Measurements from ENCODE around the gene IL11. TPM values are rescaled to one million over a fixed set of nuclear protein-coding genes. Genes with fewer than 3 reads are reported as not detected.
A peak's percentile ranks its signal among the peaks of the same experiment; 100 is the strongest.

IL11 gene
- total and polyA plus RNA-seq, 2 of the 13 experiments (the other 11 are each of a cell fraction or from before 2014, with no cell fraction given): 2.5 to 2.9 TPM

DNA sequence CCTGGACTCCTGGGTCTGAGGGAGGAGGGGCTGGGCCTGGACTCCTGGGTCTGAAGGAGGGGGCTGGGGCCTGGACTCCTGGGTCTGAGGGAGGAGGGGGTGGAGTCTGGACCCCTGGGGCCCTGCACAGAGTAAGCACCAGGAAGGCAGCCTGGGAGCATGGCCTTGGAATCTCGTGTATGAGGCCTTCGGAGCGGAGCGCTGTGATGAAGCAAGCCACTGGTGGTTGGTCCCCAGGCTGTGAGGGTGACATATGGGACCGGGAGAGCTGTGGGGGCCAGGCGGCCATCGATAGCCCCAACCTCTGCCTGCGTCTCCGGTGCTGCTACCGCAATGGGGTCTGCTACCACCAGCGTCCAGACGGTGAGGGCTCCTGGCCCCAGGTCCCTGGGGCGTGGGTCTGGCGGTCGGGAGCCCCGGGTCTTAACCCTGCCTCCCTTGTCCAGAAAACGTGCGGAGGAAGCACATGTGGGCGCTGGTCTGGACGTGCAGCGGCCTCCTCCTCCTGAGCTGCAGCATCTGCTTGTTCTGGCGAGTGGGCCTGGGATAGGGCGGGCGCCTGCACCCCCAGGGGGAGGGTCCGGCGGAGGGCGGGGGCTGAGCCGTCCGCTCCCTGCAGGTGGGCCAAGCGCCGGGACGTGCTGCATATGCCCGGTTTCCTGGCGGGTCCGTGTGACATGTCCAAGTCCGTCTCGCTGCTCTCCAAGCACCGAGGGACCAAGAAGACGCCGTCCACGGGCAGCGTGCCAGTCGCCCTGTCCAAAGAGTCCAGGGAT, 7.3 kb upstream of the IL11 start (continued):
- TF ChIP-seq, protein P1, sequence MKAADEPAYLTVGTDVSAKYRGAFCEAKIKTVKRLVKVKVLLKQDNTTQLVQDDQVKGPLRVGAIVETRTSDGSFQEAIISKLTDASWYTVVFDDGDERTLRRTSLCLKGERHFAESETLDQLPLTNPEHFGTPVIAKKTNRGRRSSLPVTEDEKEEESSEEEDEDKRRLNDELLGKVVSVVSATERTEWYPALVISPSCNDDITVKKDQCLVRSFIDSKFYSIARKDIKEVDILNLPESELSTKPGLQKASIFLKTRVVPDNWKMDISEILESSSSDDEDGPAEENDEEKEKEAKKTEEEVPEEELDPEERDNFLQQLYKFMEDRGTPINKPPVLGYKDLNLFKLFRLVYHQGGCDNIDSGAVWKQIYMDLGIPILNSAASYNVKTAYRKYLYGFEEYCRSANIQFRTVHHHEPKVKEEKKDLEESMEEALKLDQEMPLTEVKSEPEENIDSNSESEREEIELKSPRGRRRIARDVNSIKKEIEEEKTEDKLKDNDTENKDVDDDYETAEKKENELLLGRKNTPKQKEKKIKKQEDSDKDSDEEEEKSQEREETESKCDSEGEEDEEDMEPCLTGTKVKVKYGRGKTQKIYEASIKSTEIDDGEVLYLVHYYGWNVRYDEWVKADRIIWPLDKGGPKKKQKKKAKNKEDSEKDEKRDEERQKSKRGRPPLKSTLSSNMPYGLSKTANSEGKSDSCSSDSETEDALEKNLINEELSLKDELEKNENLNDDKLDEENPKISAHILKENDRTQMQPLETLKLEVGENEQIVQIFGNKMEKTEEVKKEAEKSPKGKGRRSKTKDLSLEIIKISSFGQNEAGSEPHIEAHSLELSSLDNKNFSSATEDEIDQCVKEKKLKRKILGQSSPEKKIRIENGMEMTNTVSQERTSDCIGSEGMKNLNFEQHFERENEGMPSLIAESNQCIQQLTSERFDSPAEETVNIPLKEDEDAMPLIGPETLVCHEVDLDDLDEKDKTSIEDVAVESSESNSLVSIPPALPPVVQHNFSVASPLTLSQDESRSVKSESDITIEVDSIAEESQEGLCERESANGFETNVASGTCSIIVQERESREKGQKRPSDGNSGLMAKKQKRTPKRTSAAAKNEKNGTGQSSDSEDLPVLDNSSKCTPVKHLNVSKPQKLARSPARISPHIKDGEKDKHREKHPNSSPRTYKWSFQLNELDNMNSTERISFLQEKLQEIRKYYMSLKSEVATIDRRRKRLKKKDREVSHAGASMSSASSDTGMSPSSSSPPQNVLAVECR (CRISPR knock-in tag; IDR thresholded peaks at IDR 0.05; ENCODE audit: borderline replicate concordance): peak; percentile 36; the same call in 1 of the 2 replicates
- TF ChIP-seq ZFP1 (CRISPR knock-in tag; IDR thresholded peaks at IDR 0.05) (no peak), ERF (CRISPR knock-in tag; IDR thresholded peaks at IDR 0.05) (no peak), ZNF205 (CRISPR knock-in tag; IDR thresholded peaks at IDR 0.05) (no peak), ATF2 (CRISPR knock-in tag; IDR thresholded peaks at IDR 0.05) (no peak), MAFK (conservative IDR thresholded peaks at IDR 0.05 in 1 of 2, IDR thresholded peaks at IDR 0.05 in 1 of 2; ENCODE audit: low read length in 2 of 2) (no peak), AGO1 (IDR thresholded peaks at IDR 0.05; ENCODE audit: low read depth, low read length, poor library complexity, severe bottlenecking) (peak; percentile 71), EED (CRISPR knock-in tag; IDR thresholded peaks at IDR 0.05) (no peak), ZMYM2 (CRISPR knock-in tag; IDR thresholded peaks at IDR 0.05) (no peak), ZNF747 (CRISPR knock-in tag; IDR thresholded peaks at IDR 0.05; ENCODE audit: borderline replicate concordance) (no peak), ASH2L (IDR thresholded peaks at IDR 0.05; ENCODE audit: insufficient read length, low read depth, low read length) (no peak), RAD51 (IDR thresholded peaks at IDR 0.05; ENCODE audit: borderline replicate concordance) (no peak), TOE1 (CRISPR knock-in tag; IDR thresholded peaks at IDR 0.05) (no peak), ZFY (CRISPR knock-in tag; IDR thresholded peaks at IDR 0.05) (peak; percentile 82), SRSF4 (IDR thresholded peaks at IDR 0.05; ENCODE audit: low read depth, low read length, poor library complexity, severe bottlenecking) (no peak)
- TF ChIP-seq, protein P2, sequence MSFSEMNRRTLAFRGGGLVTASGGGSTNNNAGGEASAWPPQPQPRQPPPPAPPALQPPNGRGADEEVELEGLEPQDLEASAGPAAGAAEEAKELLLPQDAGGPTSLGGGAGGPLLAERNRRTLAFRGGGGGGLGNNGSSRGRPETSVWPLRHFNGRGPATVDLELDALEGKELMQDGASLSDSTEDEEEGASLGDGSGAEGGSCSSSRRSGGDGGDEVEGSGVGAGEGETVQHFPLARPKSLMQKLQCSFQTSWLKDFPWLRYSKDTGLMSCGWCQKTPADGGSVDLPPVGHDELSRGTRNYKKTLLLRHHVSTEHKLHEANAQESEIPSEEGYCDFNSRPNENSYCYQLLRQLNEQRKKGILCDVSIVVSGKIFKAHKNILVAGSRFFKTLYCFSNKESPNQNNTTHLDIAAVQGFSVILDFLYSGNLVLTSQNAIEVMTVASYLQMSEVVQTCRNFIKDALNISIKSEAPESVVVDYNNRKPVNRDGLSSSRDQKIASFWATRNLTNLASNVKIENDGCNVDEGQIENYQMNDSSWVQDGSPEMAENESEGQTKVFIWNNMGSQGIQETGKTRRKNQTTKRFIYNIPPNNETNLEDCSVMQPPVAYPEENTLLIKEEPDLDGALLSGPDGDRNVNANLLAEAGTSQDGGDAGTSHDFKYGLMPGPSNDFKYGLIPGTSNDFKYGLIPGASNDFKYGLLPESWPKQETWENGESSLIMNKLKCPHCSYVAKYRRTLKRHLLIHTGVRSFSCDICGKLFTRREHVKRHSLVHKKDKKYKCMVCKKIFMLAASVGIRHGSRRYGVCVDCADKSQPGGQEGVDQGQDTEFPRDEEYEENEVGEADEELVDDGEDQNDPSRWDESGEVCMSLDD (CRISPR knock-in tag; IDR thresholded peaks at IDR 0.05; ENCODE audit: borderline replicate concordance): no peak
- TF ChIP-seq, protein P3, sequence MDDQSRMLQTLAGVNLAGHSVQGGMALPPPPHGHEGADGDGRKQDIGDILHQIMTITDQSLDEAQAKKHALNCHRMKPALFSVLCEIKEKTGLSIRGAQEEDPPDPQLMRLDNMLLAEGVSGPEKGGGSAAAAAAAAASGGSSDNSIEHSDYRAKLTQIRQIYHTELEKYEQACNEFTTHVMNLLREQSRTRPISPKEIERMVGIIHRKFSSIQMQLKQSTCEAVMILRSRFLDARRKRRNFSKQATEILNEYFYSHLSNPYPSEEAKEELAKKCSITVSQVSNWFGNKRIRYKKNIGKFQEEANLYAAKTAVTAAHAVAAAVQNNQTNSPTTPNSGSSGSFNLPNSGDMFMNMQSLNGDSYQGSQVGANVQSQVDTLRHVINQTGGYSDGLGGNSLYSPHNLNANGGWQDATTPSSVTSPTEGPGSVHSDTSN (CRISPR knock-in tag; IDR thresholded peaks at IDR 0.05; ENCODE audit: borderline replicate concordance): no peak
- TF ChIP-seq, protein P4, sequence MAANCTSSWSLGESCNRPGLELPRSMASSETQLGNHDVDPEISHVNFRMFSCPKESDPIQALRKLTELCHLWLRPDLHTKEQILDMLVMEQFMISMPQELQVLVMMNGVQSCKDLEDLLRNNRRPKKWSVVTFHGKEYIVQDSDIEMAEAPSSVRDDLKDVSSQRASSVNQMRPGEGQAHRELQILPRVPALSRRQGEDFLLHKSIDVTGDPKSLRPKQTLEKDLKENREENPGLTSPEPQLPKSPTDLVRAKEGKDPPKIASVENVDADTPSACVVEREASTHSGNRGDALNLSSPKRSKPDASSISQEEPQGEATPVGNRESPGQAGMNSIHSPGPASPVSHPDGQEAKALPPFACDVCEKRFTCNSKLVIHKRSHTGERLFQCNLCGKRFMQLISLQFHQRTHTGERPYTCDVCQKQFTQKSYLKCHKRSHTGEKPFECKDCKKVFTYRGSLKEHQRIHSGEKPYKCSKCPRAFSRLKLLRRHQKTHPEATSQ (CRISPR knock-in tag; IDR thresholded peaks at IDR 0.05; ENCODE audit: borderline replicate concordance): no peak
